Activated CD4-positive, alpha-beta T cell treated with anti-CD3 and anti-CD28 coated beads, Interleukin-2, amount 50 U/mL, for 48 hours (primary cell): ENCODE data around the gene RTF1.
A peak's percentile ranks its signal among the peaks of the same experiment; 100 is the strongest.
"Not testable (repeated sequence)": the region's sequence is repeated elsewhere in the genome, so short reads cannot be mapped to it uniquely, and the experiment has no call there.

ENCODE experiments used
- DNase-seq, 2 experiments: peaks; one replicate each; pipeline ENCODE4 v3.0.0-alpha.2; 2020

Gene RTF1

GRCh38 chr15:41416742-41417417 is at the start of gene RTF1:
RTF1 (plus strand) TSS chr15:41417095; CDS start chr15:41417116, 21 bp downstream.
- DNase-seq: peak; percentile 97

- no peak for DNase-seq
These were observed 49.5 kb upstream of the RTF1 start for GRCh38 chr15:41367418-41367817.

- no peak for DNase-seq
These were observed 38.9 kb upstream of the RTF1 start for GRCh38 chr15:41377978-41378377.

DNA sequence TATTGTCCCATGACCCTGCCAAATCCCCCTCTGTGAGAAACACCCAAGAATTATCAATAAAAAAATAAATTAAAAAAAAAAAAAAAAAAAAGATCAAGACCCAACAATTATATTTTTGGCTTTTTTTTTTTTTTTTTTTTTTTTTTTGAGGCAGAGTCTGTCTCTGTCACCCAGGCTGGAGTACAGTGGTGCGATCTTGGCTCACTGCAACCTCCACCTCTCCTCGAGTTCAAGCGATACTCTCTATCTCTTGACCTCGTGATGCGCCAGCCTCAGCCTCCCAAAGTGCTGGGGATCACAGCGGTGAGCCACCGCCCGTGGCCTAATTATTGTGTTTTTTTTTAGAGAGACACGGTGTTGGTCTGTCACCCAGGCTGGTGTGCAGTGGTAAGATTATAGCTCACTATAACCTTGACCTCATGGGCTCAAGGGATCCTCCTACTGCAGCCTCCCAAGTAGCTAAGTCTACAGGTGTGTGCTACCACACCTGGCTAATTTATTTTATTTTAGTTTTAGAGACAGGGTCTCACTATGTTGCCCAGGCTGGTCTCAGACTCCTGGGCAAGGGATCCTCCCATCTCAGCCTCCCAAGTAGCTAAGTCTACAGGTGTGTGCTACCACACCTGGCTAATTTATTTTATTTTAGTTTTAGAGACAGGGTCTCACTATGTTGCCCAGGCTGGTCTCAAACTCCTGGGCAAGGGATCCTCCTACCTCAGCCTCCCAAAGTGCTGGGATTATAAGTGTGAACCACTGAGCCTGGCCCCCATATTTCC is 32.7 kb upstream of the RTF1 start:
- DNase-seq: not testable (repeated sequence)

DNA sequence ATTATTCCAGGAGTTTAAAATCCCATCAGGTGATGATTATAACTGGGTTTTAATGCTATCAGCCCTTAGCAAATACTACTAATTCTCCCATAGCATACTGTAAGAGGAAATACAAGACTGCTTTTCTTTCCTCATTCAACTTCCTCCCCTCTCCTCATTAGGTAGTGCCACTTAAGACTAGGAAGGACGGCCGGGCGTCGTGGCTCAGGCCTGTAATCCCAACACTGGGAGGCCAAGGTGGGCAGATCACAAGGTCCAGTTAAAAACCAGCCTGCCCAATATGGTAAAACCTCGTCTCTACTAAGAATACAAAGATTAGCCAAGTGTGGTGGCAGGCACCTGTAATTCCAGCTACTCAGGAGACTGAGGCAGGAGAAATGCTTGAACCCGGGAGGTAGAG is 29.2 kb upstream of the RTF1 start:
- DNase-seq: no peak

GRCh38 chr15:41392659-41393058 is 24.2 kb upstream of the RTF1 start:
- DNase-seq: no peak

- DNase-seq: no peak
These were observed 22.0 kb upstream of the RTF1 start for GRCh38 chr15:41394924-41395323.

GRCh38 chr15:41396111-41396510 is 20.8 kb upstream of the RTF1 start:
- no peak for DNase-seq

DNA sequence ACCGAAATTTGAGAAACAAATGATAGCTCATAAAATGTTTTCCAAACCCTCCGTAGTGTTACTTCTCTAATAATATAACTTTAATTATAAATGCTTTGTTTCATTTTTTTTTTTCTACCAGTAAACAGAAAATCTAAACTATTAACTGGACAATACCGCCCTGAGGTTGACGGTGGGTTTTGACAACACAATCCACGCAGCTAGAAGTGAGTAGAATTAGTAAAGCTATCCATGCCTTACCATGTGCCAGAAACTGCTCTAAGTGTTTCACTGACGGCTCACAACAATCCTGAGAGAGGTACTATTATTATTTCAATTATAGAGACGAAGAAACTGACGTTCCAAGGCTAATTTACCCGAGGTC is 15.0 kb upstream of the RTF1 start:
- no peak for DNase-seq

GRCh38 chr15:41407341-41407740 is 9.6 kb upstream of the RTF1 start:
- DNase-seq: no peak

DNA sequence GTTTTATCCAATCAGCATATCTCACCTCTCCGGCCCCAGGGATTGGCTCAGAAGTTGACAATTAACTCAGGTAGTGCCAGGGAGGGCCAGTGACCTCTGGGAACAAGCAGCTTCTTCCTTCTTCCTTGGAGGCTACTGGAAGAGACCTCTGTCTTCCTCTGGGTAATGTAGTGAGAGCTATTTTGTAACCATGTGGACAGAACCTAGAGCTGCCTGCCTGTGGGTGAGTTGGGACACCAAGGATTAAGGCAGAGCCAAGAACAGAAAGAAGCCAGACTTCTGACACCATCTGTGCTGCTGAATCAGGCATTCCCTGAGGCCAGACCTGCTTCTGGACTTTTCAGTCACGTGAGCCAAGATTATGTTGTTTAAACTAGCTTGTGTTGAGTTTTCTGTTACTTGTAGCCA is 8.7 kb upstream of the RTF1 start:
- no peak for DNase-seq

- no peak for DNase-seq
These were observed 5.9 kb upstream of the RTF1 start for GRCh38 chr15:41411031-41411430.

GRCh38 chr15:41411441-41411840 is 5.5 kb upstream of the RTF1 start:
- no peak for DNase-seq

- DNase-seq: no peak
These were observed 660 bp upstream of the RTF1 start for GRCh38 chr15:41416128-41416741.

GRCh38 chr15:41417418-41418195 is 712 bp downstream of the RTF1 start:
- DNase-seq: peak in 1 of 2 experiments; percentile 42

DNA sequence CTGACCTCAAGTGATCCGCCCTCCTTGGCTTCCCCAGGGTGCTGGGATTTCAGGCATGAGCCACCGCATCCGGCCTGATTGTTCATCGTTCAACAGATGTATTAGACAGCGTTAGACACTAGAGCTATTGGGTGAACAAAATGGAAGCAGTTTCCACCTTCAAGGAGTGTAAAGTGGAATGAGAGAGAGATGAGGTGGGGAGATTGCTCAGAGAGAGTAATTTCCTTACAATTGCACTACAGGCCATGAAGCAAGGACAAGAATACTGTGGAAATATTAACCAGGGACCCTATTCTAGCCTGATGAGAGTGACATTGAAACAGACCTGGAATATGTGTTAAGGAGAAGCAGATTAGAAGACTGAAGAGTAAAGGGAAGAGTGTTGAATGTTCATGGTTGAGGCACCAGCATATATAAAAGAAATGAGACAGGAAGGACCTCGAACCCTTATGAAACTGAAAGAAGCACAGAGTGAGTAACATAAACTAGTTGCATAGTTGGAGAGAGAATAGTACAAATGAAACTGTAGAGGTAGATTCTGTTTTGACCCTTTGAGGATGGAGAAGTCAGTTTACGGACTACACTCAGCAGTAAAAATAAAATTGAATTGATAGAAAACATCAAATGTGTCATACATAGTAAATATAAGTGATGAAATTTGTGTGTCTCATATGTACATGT is 7.2 kb downstream of the RTF1 start:
- DNase-seq: no peak

GRCh38 chr15:41424809-41425208 is 7.9 kb downstream of the RTF1 start:
- no peak for DNase-seq

GRCh38 chr15:41425907-41426306 is 9.0 kb downstream of the RTF1 start:
- not testable (repeated sequence) for DNase-seq

GRCh38 chr15:41429003-41429890 is 12.4 kb downstream of the RTF1 start:
- peak in 1 of 2 experiments; percentile 20 for DNase-seq

DNA sequence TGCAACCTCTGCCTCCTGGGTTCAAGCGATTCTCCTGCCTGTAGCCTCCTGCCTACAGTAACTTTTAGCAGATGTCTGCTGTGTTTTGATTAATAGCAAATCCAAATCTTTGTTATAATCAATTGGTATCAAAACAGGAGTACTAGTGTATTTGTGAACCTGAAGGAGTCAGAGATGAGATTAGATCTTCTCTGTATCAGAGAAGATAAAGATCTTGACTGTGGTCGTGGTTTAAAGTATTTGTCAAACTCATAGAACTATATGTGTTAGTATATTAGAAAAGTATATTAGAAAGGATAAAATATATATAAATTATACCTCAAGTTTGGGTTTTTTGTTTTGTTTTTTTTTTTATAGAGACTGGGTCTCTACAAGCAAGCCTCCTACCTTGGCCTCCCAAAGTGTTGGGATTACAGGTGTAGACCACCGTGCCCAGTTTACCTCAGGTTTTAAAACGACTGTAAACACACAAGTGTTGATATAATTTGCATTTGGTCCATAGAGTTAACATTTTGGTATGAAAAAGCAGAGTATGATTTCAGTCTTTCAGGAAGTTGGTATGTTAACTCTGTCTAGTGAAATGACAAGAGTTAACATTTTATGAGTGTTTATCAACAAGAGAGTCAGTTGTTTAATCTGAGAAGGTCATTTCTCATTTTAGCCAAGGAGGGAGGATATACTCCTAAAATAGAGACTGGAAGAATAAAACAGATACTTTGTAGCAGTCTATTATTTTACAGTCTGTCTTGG is 18.3 kb downstream of the RTF1 start:
- DNase-seq: no peak

DNA sequence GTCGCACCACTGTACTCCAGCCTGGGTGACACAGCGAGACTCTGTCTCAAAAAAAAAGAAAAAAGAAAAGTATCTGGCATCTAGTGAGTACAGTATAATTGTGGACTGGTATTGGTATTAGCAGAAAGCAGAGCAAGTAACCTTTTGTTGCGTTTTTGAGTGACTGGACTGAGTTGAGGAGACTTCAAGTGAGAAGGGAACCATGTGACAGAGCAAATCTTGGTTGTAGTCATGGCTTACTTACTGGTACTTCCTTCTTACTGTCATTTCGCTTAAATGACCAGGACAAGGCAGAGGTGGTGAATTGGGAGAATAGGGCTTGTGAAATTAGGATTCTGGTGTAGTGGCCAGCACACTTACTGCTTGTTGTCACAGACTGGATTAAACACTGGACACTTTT is 20.6 kb downstream of the RTF1 start:
- no peak for DNase-seq
